HepG2 (cell line): ENCODE measurements around the gene DDX6. TPM values are rescaled to one million over a fixed set of nuclear protein-coding genes. Genes with fewer than 3 reads are reported as not detected.
"Not testable (repeated sequence)": the region's sequence is repeated elsewhere in the genome, so short reads cannot be mapped to it uniquely, and the experiment has no call there.

Source experiments
- ATAC-seq: fragments of 200-7000 bp; cut with Tn5 transposase; 3 replicates; pipeline ENCODE4 v1.9.1; 2020; ENCODE audit warnings: mild to moderate bottlenecking, moderate library complexity
- BruUV-seq: library from RNA; stranded (reverse); fragments of 400-500 nt; replicated peaks from 2 replicates; lab custom pipeline; 2021; lab: Mats Ljungman, UMichigan
- CTCF ChIA-PET: fragments of 300-600 bp; formaldehyde crosslinking; extraction: SDS; loops from one replicate; lab custom pipeline; 2021; ENCODE audit warnings: low total read pairs, inconsistent platforms, low intra/inter-chr PET ratio; lab: Yijun Ruan, JAX
- POLR2A ChIA-PET: fragments of 350-600 bp; sonication (Branson Sonifier 250); formaldehyde crosslinking; loops from one replicate; lab custom pipeline; 2020; ENCODE audit warnings: antibody characterized with exemption, inconsistent platforms; lab: Yijun Ruan, JAX
- DNase-seq: peaks from one replicate; pipeline ENCODE4 v3.0.0-alpha.2; 2015; ENCODE audit warnings: low spot score
- FAIRE-seq: peaks from 3 replicates; lab custom pipeline; 2011; peaks lifted over from hg19 to GRCh38; lab: Jason Lieb, UNC
- H2AFZ ChIP-seq: one replicate; pipeline ENCODE4 v1.6.1; 2011; ENCODE audit warnings: low read length, inconsistent platforms
- H3K27ac ChIP-seq: fragments of 300-600 bp; 3 replicates; pipeline ENCODE4 v1.8.0; 2011; ENCODE audit warnings: mixed run types, mild to moderate bottlenecking, mixed read lengths, low read length, inconsistent platforms; ENCODE audit not compliant: insufficient read depth; ENCODE audit errors: extremely low read length
- H3K27me3 ChIP-seq, 2 experiments: fragments of 200-600 bp in 1 of 2; 2 replicates in 1 of 2; 3 replicates in 1 of 2; pipeline versions ENCODE4 v1.6.0 to v1.8.0; 2011; ENCODE audit warnings: low read length in 2 of 2, mild to moderate bottlenecking in 2 of 2, moderate library complexity in 2 of 2, inconsistent platforms in 1 of 2; ENCODE audit not compliant: insufficient read depth in 2 of 2, control insufficient read depth in 1 of 2
- H3K36me3 ChIP-seq, 2 experiments: fragments of 200-600 bp in 1 of 2; replicated peaks in 1 of 2; 2 replicates in 1 of 2; 3 replicates in 1 of 2; pipeline versions ENCODE4 v1.5.1 to v1.8.0; 2011; ENCODE audit warnings: low read length in 2 of 2, inconsistent platforms in 1 of 2; ENCODE audit not compliant: insufficient read depth in 2 of 2, control insufficient read depth in 1 of 2
- H3K4me1 ChIP-seq: 2 replicates; pipeline ENCODE4 v1.5.1; 2012; ENCODE audit warnings: low read length, inconsistent platforms; ENCODE audit not compliant: insufficient read depth
- H3K4me2 ChIP-seq: 2 replicates; pipeline ENCODE4 v1.6.0; 2011; ENCODE audit warnings: low read depth, low read length, inconsistent platforms
- H3K4me3 ChIP-seq, 3 experiments: fragments of 200-600 bp in 1 of 3; sonication (generic), shearing (Covaris generic) in 1 of 3; replicated peaks in 1 of 3; 2 replicates each; pipeline ENCODE4 v1.5.1; 2011 to 2016; ENCODE audit warnings: low read length in 3 of 3, inconsistent platforms in 2 of 3, low read depth in 2 of 3, mild to moderate bottlenecking in 2 of 3, control low read depth in 1 of 3, mixed read lengths in 1 of 3; ENCODE audit not compliant: insufficient read depth in 1 of 3
- H3K79me2 ChIP-seq: one replicate; pipeline ENCODE4 v1.6.1; 2011; ENCODE audit warnings: low read length, inconsistent platforms; ENCODE audit not compliant: insufficient read depth
- H3K9ac ChIP-seq: 2 replicates; pipeline ENCODE4 v1.6.0; 2011; ENCODE audit warnings: mild to moderate bottlenecking, low read depth, low read length, inconsistent platforms; ENCODE audit not compliant: insufficient read depth
- H3K9me3 ChIP-seq: 2 replicates; pipeline ENCODE4 v1.5.1; 2012; ENCODE audit warnings: mild to moderate bottlenecking, low read length
- H4K20me1 ChIP-seq: 2 replicates; pipeline ENCODE4 v1.6.0; 2011; ENCODE audit warnings: inconsistent platforms, mild to moderate bottlenecking, low read length, moderate library complexity; ENCODE audit not compliant: insufficient read depth
- EEA1 ChIP-seq: sonication (generic); formaldehyde crosslinking; IDR thresholded peaks from 2 replicates; pipeline ENCODE4 v1.5.1; 2020; ENCODE audit warnings: mild to moderate bottlenecking, missing genetic modification reagents, borderline replicate concordance
- GPN1 ChIP-seq: sonication (generic); formaldehyde crosslinking; IDR thresholded peaks from 2 replicates; pipeline ENCODE4 v1.5.1; 2020; ENCODE audit warnings: missing genetic modification reagents, borderline replicate concordance
- HOXA5 ChIP-seq: sonication (generic); formaldehyde crosslinking; IDR thresholded peaks from 2 replicates; pipeline ENCODE4 v1.4.0; 2020; ENCODE audit warnings: missing genetic modification reagents
- KAT8 ChIP-seq: IDR thresholded peaks from 2 replicates; pipeline ENCODE4 v1.6.1; 2016; ENCODE audit warnings: missing genetic modification reagents, missing compliant biosample characterization
- NCOA5 ChIP-seq: sonication (generic); formaldehyde crosslinking; IDR thresholded peaks from 2 replicates; pipeline ENCODE4 v1.4.0; 2020; ENCODE audit warnings: missing genetic modification reagents
- PHF21A ChIP-seq: sonication (generic); formaldehyde crosslinking; IDR thresholded peaks from 2 replicates; pipeline ENCODE4 v1.5.0; 2020; ENCODE audit warnings: mild to moderate bottlenecking, missing genetic modification reagents
- SMAD3 ChIP-seq: sonication (generic); formaldehyde crosslinking; IDR thresholded peaks from 2 replicates; pipeline ENCODE4 v1.4.0; 2020; ENCODE audit warnings: missing genetic modification reagents
- SP4 ChIP-seq: sonication (generic); formaldehyde crosslinking; IDR thresholded peaks from 2 replicates; pipeline ENCODE4 v1.8.1; 2023; ENCODE audit warnings: mild to moderate bottlenecking, missing genetic modification reagents
- ZNF83 ChIP-seq: sonication (generic); formaldehyde crosslinking; IDR thresholded peaks from 2 replicates; pipeline ENCODE4 v1.4.0; 2020; ENCODE audit warnings: missing genetic modification reagents, mild to moderate bottlenecking, borderline replicate concordance
- WGBS: methylation state at CpG from one replicate; pipeline ENCODE4 v1.1.6; 2017; ENCODE audit warnings: low lambda C conversion rate; 5-methylcytosine and 5-hydroxymethylcytosine counted together
- in situ Hi-C: cut with HindIII; loops from 2 replicates; pipeline ENCODE4 v1.10.0; 2017; ENCODE audit warnings: low pct_unique_long_range_greater_than_20kb; ENCODE audit not compliant: extremely low pct_ligation_motif_present
- intact Hi-C: fragments of 100-400 bp; cut with micrococcal nuclease; formaldehyde crosslinking; loops from one replicate; pipeline ENCODE4 v1.10.0; 2022; ENCODE audit not compliant: unreplicated experiment
- polyA plus RNA-seq, 8 experiments: library from polyadenylated mRNA; depleted of rRNA in 3 of 8; stranded (reverse) in 7 of 8; unstranded in 1 of 8; fragments of >200 nt; fragmentation: Illumina TruSeq in 4 of 8; extraction: Trizol in 4 of 8; gene quantifications; 2 replicates each; pipeline versions ENCODE4 v1.2.1 to v1.2.3, GENCODE V29; 2011 to 2016; ENCODE audit warnings: low read depth in 4 of 8, missing spikeins in 1 of 8, mixed read lengths in 1 of 8; ENCODE audit not compliant: insufficient read depth in 1 of 8
- total RNA-seq, 5 experiments: library from RNA; depleted of rRNA; stranded (reverse); fragments of >200 nt; fragmentation: Illumina TruSeq; extraction: Trizol; gene quantifications; 2 replicates each; pipeline ENCODE4 v1.2.3, GENCODE V29; 2016; ENCODE audit warnings: low read depth in 1 of 5
- TF ChIP-seq, protein P1 (sequence below): sonication (generic); formaldehyde crosslinking; IDR thresholded peaks from 2 replicates; pipeline ENCODE4 v1.4.0; 2020; ENCODE audit warnings: missing genetic modification reagents, low read depth, mild to moderate bottlenecking, borderline replicate concordance

The DDX6 gene
- total and polyA plus RNA-seq, 2 of the 13 experiments (the other 11 are each of a cell fraction or from before 2014, with no cell fraction given) = 20.9 to 59.2 TPM

DNA sequence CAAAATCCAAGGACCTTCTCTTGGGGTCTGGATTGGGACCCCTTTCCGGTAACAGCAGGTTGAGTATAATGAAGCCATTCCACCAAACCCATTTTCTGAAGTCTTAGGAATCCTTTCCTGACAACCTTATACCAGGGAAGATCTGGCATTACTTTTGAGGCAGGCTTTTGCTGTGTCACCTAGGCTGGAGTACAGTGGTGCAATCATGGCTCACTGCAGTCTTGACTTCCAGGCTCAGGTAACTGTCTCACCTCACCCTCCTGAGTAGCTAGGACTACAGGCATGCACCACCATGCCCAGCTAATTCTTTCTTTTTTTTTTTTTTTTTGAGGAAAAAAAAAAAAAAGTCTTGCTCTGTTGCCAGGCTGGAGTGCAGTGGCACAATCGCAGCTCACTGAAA is 55.8 kb downstream of the DDX6 start:
- CTCF ChIA-PET = no interaction called here
- no peak overlapping the region for H3K4me2 ChIP-seq
- TF ChIP-seq EEA1 (CRISPR knock-in tag) (no peak), ZNF83 (CRISPR knock-in tag) (no peak), SMAD3 (CRISPR knock-in tag) (no peak)
- H3K36me3 ChIP-seq = no peaks in the 10 kb centered on the region
- H3K27me3 ChIP-seq = peaks cover 0 to 4% of the 10 kb centered on the region in 2 experiments; a peak in 1 of 5 replicates
- ATAC-seq (no peak), DNase-seq (no peak), FAIRE-seq (no peak)
- no peaks in the 10 kb centered on the region for H3K9me3 ChIP-seq
- H3K79me2 ChIP-seq = no peaks in the 10 kb centered on the region
- in situ Hi-C loops = no loop called here
- no peak overlapping the region for H3K9ac ChIP-seq
- no peaks in the 10 kb centered on the region for H4K20me1 ChIP-seq
- intact Hi-C loops = no loop called here
- WGBS = 63% methylated on average over 2 of the region's 2 CpGs
- no TSS peak for BruUV-seq
- no peaks in the 10 kb centered on the region for H3K4me1 ChIP-seq
- no peak overlapping the region for H2AFZ ChIP-seq
- POLR2A ChIA-PET = no interaction called here
- H3K4me3 ChIP-seq = no peak overlapping the region
- no peak overlapping the region for H3K27ac ChIP-seq

- no peak for DNase-seq
- no peak for ATAC-seq
- Histone ChIP-seq H3K36me3 (no peaks in the 10 kb centered on the region), H2AFZ (no peak overlapping the region), H3K9ac (no peak overlapping the region), H3K27ac (no peak overlapping the region), H3K79me2 (no peaks in the 10 kb centered on the region), H3K4me1 (no peaks in the 10 kb centered on the region), H4K20me1 (no peaks in the 10 kb centered on the region), H3K4me3 (no peak overlapping the region)
- no TSS peak for BruUV-seq
- ChIA-PET POLR2A (no interaction called here), CTCF (no interaction called here)
- no peak for TF ChIP-seq HOXA5
- TF ChIP-seq, protein P1, sequence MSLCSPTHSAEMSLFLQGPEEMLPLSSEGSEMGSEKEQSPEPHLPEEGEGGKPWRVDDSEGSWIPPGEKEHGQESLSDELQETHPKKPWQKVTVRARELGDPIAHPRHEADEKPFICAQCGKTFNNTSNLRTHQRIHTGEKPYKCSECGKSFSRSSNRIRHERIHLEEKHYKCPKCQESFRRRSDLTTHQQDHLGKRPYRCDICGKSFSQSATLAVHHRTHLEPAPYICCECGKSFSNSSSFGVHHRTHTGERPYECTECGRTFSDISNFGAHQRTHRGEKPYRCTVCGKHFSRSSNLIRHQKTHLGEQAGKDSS (CRISPR knock-in tag) = no peak
- no peak for TF ChIP-seq PHF21A (CRISPR knock-in tag)
- no peak for TF ChIP-seq NCOA5 (CRISPR knock-in tag)
- TF ChIP-seq KAT8 (CRISPR knock-in tag) = no peak
- TF ChIP-seq SP4 = no peak
- no peak for TF ChIP-seq GPN1 (CRISPR knock-in tag)
- TF ChIP-seq, all 625 proteins: peak for 0
- in situ Hi-C loops = no loop called here
- WGBS = 30% methylated on average over 4 of the region's 4 CpGs
- no peak for FAIRE-seq
- intact Hi-C loops = no loop called here
- H3K9me3 ChIP-seq = no peaks in the 10 kb centered on the region
- no peak overlapping the region for H3K4me2 ChIP-seq
- H3K27me3 ChIP-seq = peaks cover 0 to 4% of the 10 kb centered on the region in 2 experiments; a peak in 1 of 5 replicates
Observed at GRCh38 chr11:118734031-118734430, 56.9 kb downstream of the DDX6 start.

GRCh38 chr11:118729753-118730152 is 61.2 kb downstream of the DDX6 start:
- H3K4me2 ChIP-seq, H3K27me3 ChIP-seq, ATAC-seq, DNase-seq, H3K4me3 ChIP-seq, FAIRE-seq, H4K20me1 ChIP-seq, H3K79me2 ChIP-seq, BruUV-seq, H3K36me3 ChIP-seq, H2AFZ ChIP-seq, H3K9ac ChIP-seq, CTCF ChIA-PET, H3K9me3 ChIP-seq, H3K27ac ChIP-seq, in situ Hi-C loops, H3K4me1 ChIP-seq, POLR2A ChIA-PET, intact Hi-C loops: not testable (repeated sequence)
- 51% methylated on average over 4 of the region's 6 CpGs for WGBS
